ENCODE measurements around the gene FDXACB1.

- TF ChIP-seq GATA2 (IDR thresholded peaks at IDR 0.05; ENCODE audit: low read depth, low read length) (no peak), GATA3 (IDR thresholded peaks at IDR 0.05; ENCODE audit: low read depth, low read length) (no peak)
Measured at GRCh38 chr11:111878385-111878848, 548 bp downstream of the FDXACB1 start.
